Bone marrow (tissue), 2 donors: ENCODE measurements around the gene B3GALT6.

Experiments
- DNase-seq, 2 donors: peaks; one replicate each; lab custom pipeline; 2025; lab: John Stamatoyannopoulos, UW

Gene B3GALT6

DNA sequence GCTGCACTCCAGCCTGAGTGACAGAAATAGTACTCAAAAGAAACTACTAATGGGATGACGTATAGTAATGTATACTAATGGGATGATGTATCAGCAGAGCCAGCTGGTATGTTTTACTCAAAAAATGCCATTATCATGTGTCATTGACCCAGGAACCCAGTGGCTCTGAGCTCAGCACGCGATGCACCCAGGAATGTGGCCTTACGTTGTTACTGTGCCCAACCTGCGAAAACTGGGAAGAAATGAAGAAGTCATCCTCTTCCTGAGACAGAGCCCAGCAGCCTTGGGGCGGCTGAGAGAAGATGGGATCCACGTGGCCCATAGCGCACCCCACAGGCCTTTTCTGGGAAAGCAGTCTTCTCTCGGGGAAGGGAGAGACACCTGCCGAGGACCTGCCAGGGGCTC, 32.8 kb downstream of the B3GALT6 start:
- DNase-seq, result no peak

DNA sequence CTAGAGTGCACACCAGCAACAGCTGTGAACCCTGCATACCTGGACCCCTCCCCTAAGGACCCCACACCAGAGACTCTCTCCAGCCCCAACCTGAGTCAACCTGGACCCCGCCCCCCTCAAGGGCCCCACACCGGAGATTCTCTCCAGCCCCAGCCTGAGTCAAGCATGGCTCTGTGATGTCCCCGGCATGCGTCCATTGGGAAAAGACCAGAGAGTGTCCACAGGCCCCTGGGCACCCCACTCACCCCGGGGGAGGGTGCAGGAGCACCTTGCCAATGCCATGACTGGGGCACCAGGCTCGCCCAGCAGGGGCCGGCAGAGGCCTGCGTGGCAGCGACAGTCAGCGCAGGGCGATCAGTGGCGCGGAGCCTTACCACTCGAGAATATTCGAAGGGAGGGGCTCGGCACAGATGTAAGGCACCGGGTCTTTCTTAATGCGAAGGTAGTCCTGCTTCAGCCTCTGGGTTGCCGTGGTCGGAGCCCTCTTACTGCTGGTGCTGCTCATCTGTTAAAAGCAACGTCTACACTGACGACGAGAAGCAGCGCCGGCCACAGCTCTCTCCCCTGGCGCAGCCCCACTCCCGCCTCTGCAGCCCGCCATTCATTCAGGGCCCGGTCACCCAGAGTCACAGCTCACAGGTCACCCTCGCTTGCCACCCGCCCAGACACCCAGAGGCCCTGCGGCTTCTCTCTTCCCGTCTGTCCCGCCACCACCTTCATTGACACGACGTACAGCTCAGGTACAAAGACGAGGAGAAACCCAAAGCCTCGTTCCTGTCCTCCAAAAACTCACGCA, 35.6 kb downstream of the B3GALT6 start:
- DNase-seq, result no peak

DNA sequence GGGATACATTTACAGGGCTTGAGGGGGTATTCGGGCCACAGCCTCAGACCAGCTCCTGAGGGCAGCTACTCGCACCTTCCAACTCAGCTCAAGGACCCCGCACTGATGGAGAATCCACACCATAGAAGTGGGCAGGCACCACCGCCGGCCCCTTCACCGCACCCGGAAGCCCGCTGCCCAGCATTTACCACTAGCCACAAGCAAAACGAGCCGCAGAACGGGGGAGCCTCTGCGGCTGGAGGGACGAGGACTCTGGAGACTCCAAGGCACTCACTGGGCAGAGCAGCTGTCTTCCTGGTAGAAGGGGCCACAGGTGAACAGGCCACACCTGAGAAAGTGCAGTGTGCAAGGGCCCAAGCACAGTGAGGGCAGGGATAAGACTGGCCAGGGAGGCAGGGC, 36.2 kb downstream of the B3GALT6 start:
- DNase-seq, result no peak

DNA sequence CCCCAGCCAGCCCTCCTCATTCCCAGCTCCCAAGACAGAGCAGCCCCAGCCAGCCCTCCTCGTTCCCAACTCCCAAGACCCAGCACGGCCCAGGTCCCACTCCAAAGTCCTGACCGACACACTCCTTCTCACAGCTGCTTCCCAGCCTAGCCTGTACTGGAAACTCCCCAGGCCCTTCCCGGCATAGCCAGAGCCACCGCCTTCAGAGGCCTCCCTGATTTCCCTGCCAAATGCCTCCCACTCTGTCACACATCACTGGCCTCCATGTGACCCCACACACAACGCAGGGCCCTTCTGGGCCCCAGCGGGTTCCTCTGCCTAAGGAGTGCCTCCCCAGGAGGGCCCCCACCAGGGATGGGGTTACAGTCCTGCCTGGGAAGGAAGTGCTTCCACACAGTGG, 38.8 kb downstream of the B3GALT6 start:
- no peak for DNase-seq

DNA sequence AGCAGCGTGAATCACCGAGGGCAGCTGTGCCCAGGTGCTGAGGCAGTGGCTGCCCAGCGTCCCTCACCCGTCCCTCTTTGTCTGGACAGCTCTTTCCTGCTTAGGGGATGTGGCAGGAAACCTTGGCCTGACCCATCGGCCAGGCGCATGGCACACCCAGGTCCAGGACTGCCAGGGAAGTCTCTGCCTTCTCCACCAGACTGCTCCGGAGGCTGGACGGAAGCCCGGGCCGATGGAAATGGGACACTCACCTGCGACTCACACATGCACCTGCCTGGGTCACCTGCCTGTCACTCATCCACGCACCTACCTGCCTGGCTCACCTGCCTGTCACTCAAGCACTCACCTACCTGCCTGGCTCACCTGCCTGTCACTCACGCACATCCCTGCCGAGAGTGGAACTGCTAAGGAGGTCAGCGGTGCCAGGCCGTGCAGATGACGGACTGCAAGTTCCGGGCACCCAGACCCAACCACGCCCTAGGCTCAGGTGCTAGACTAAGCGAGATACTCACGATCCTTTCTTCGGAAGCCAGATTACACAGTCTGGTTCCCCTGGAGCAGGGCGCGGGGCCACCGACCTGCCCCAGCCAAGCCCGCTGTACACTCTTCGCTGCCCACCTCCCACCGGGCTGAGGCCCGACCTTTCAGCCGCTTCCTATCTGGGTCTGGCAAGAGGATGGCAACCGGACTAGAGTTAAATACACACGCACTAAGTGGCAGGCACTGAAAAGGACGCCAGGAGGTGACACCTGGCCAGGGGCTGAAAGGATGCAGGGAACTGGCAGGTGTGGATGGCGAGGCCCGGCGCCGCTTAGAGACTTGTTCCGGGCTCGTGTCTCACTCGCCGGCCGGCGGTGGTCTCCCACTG, 40.5 kb downstream of the B3GALT6 start:
- no peak for DNase-seq

DNA sequence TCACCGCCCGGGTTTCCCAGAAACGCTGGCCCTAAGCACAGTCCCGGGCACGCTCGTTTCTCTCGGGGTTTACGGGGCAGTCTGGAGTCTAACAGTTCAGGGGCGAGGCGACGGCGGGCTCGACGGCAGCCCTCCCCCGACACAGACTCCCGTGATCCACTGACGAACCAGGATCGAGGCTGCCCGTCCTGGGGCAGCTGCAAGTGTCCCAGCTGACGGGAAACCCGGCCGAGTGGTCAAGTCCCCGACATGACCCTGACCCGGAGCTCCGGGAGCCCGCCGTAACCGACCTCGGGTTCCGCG, 41.1 kb downstream of the B3GALT6 start:
- no peak for DNase-seq

DNA sequence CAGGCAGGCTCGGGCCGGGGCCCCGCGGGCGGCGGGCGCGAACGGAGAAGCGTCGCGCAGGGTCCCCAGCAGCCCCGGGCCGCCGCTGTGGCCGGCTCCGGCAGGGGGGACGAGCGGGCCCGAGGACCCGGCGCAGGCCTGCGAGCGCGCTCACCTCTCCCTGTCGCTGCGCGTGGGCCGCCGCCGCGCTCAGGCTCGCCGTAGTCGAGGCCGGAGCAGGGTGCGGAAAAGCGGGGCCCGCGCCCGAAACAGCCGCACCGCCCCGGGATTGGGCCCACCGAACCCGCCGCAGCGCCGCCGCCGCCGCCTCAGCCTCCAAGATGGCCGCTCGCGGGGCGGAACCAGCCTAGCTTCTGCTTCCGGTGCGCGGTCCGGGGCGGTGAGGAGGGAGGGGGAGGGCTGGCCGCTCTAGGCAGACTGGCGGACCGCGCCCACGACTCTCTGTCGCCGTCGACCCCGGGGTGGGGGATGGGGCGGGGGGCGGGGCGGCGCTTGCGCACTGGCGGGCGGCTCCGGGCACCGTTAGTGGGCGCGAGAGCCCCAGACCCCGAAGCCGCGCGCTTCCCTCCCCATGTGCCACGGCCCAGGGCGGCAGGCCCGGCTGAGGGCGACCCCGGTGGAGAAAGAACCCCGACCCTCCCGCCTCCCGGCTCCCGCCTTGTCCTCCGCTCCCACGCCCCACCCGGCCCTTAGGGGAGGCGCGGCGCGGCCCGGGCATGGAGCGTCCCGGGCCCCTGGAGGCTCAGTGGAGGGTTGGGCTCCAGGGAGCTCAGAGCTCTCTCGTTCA, 41.7 kb downstream of the B3GALT6 start, which contains the start of gene UBE2J2:
Gene UBE2J2 (minus strand): TSS at position 343 of the 787 bp plus-strand sequence. CDS start 5,862 bp downstream, outside the sequence.
- DNase-seq, result peak; percentile 68 to 78

DNA sequence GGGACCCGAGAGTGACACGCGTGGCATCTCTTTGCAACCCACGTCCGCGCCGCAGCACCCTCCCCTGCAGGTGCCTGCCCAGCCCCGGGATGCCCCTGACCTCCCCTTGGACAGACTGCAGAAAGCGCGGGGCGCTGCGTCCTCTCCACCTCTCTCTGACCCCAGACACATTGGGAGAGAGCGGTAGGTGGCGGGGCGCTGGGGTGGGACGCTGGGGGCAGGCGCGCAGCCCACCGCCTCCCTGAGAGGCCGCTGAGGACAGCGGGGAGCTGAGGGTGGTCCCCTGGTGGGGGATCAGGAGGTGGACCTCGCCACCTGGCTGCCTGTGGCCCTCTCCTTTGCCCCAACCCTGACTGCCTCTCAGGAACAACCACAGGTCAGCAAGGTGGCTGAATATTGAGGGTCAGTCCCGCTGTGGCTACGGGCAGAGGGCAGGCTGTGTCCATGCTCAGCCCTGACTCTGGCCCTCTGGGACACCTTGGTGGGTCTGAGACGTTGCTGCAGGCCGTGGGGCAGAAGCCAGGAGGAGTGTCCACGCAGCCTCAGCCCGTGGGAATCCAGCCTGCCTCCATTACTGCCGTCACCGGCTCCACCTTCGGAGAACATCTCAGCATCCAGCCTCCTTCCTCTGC, 42.4 kb downstream of the B3GALT6 start:
- DNase-seq, result no peak

DNA sequence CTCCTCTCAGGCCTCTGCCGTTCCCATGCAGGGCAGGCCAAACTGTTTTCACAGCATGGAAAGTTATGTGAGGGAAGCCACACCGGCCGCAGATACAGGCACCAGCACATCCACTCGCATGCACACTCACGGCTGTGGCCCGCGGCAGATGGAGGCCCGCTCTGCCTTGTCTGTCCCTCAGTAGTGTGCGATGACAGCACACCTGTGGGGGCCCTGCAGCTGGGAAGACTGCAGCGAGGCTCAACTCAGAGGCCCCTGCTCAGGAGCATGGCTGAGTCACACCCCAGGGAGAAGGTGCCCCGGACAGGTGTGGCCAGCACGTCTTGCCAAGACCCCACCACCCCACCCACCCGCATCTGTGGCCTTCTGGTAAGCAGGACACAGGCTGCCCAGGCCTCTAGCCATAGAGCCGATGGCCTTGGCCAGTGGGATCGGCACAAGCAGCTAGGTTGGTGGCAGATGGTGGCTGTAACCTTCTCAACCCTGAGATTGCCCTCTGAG, 42.9 kb downstream of the B3GALT6 start:
- DNase-seq, result no peak

DNA sequence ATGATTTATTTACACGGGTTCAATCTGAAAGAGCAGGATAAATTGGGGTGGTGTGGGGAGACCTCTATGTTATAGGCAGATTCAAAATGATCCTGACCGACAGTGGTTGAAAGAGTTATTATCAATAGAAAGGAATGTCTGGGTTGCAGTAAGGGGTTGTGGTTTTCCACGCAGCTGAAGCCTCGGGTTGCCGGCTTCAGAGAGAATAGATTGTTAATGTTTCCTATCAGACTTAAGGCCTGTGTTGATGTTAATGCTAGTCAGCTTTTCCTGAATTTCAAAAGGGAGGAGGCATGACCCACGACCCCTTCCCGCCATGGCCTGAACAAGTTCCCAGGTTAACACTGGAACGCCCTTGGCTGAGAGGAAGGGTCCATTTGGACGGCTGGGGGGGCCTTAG, 43.8 kb downstream of the B3GALT6 start:
- no peak for DNase-seq

DNA sequence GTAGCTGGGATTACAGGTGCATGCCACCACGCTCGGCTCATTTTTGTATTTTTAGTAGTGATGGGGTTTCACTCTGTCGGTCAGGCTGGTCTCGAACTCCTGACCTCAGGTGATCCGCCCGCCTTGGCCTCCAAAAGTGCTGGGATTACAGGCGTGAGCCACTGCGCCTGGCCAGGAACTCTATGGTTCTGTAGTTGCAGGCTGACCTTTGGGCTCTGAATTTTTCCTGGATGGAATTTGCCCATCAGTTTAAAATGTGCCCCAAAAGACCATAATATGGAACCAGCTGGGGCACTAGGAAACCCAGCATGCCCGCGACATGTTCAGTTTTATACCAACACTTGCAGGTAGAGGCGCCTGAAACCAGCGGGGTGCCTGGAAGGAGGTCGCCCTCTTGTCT, 46.6 kb downstream of the B3GALT6 start:
- DNase-seq, result no peak

DNA sequence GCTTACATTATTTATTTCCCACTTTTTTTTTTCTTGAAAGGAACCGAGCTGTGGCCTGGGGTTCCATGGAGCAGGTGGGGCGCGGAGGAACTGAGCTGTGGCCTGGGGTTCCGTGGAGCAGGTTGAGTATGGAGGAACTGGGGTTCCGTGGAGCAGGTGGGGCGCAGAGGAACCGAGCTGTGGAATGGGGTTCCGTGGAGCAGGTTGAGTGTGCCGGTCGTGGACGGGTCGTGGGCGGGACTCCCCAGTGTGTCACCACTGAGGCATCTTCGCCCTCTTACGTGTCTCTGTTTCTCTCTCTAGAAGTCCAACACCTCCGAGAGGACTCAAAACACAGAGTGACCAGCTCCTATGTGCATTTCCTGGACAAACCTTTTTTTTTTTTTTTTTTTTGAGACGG, 47.0 kb downstream of the B3GALT6 start:
- no peak for DNase-seq

DNA sequence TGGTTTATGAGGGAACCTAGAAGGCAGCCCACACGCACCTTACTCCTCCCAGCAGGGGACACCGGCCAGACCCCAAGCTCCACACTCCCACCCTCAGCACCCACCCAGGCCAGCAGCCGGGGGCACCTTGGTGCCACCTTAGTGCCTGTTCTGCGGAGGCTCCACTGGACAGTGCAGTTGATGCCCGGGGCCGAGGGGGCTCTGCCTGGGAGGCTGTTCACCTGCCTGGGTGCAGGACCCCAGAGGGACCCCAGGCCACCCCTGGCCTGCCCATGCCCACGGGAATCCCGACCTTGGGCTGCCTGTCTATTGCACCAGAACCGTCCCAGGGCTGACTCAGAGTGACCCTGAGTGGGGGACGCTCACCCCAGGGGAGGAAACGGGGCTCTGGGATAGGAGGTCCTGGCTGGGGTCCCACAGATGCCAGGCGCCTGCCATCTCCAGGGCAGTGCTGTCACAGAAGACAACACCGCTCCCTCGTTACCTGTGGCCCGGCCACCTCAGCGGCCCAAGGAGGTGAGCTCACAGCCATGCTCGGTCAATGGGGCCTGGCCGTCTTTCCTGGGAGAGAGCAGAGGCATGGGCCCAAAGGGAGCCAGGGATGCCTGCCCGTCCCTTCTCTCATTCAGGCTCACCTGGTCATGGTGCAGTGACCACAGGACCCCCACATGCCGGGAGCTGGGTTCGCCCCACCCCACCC, 48.9 kb downstream of the B3GALT6 start:
- DNase-seq, result no peak

DNA sequence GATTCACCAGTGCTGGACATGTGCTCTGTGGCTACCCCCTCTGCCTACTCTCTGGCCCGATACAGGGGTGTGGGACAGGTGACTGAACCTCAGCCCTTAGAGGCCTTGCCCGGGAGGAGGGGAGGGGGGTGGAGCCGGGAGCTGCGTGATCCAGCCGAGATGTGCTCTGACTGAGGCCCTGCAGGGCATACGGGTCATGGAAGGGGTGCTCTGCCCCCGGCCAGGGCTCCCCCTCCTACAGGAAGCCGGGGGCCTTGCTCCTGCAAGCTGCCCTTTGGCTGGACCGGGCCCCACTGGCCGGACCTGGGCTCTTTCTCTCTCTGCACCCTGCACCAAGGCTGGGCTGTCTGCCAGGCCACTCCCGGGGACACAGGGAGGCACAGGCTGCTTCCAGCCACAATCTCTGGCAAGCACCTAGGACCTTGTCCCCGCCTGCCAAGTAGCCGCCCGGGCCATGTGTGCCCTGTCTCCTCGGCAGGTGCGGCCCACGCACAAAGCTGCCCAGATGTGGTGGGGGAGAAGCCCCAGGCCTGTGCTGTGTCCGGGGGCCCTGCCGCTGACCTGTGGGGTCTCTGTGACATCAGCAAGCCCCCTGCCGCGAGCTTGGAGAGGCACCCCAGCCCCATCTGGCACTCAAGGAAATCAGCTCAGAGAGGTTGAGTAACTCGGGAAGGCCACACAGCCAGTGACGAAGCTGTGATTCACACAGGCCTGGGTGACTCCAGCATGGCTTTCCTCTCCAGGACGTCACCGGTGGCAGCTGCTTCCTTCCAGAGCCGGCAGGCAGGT, 49.7 kb downstream of the B3GALT6 start:
- no peak for DNase-seq

DNA sequence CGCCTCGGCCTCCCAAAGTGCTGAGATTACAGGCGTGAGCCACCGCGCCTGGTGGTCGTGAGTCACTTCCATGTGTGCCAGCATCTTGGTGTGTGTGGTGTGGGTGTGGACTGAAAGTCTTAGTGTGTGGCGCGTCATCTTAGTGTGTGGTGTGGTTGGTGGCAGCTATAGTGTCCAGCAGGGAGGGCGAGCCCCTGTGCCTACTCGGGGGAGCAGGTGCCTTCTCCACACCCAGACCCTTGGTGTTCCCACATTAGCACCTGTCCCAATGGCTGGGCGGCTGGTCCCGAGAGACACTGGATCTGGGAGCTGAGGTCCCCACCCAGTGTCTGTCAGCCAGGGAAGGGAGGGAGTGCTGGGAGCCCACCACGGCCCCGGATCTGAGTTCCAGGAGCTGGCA, 51.0 kb downstream of the B3GALT6 start:
- no peak for DNase-seq

DNA sequence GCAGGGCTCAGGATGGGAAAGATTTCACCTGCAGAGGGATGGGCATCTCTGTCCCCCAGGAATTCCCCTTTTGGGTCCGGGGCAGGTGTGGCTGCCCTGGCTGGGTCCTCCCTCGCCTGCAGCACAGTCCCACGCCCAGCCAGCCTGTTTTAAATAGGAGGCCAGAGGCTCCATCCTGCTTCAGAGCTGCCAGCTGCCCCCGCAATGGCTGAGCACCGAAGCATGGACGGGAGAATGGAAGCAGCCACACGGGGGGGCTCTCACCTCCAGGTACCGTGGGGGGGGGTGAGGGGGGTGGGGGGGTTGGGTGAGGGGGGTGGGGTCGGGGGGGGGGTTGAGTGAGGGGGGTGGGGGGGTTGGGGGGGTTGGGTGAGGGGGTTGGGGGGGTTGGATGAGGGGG, 51.8 kb downstream of the B3GALT6 start:
- no peak for DNase-seq
